HL-60 (cell line): ENCODE data around the gene SLC6A13.
A peak's percentile ranks its signal among the peaks of the same experiment; 100 is the strongest.
"Not testable (repeated sequence)": the region's sequence is repeated elsewhere in the genome, so short reads cannot be mapped to it uniquely, and the experiment has no call there.

Experiments used
- DNase-seq, 2 experiments: peaks; one replicate each; pipeline ENCODE4 v3.0.0-alpha.2; 2010 to 2020; ENCODE audit warnings: low read depth in 1 of 2, low spot score in 1 of 2
- H3K27ac ChIP-seq: fragments of 250-450 bp; sonication (Bioruptor Pico); replicated peaks from 2 replicates; pipeline ENCODE4 v1.5.1; 2020; ENCODE audit warnings: mild to moderate bottlenecking, moderate library complexity
- H3K27me3 ChIP-seq: fragments of 250-450 bp; sonication (Bioruptor Pico); 2 replicates; pipeline ENCODE4 v1.5.1; 2021; ENCODE audit warnings: mild to moderate bottlenecking, moderate library complexity; ENCODE audit not compliant: insufficient read depth, poor library complexity, severe bottlenecking
- H3K4me3 ChIP-seq: replicated peaks from 2 replicates; pipeline ENCODE4 v1.5.1; 2011; ENCODE audit warnings: mild to moderate bottlenecking, control low read depth, low read length; ENCODE audit not compliant: insufficient read depth
- CTCF ChIP-seq: IDR thresholded peaks from one replicate; pipeline ENCODE4 v1.5.1; 2011; ENCODE audit warnings: low read length, control low read depth, inconsistent platforms; ENCODE audit not compliant: insufficient read depth
- GABPA ChIP-seq: IDR thresholded peaks from 2 replicates; pipeline ENCODE4 v1.6.1; 2012; ENCODE audit warnings: low read depth
- POLR2AphosphoS5 ChIP-seq: IDR thresholded peaks from 2 replicates; pipeline ENCODE4 v1.6.1; 2012; ENCODE audit warnings: low read depth
- REST ChIP-seq: IDR thresholded peaks from 2 replicates; pipeline ENCODE4 v1.6.1; 2012; ENCODE audit warnings: low read depth; ENCODE audit not compliant: insufficient replicate concordance
- SPI1 ChIP-seq: IDR thresholded peaks from 2 replicates; pipeline ENCODE4 v1.6.1; 2012; ENCODE audit warnings: low read depth, mild to moderate bottlenecking, borderline replicate concordance

The SLC6A13 gene

GRCh38 chr12:188910-189621, 73.6 kb downstream of the SLC6A13 start:
- Histone ChIP-seq H3K27me3 (no peaks in the 10 kb centered on the region), H3K27ac (no peak overlapping the region), H3K4me3 (peak overlapping the region; percentile 33)
- TF ChIP-seq SPI1: no peak
- TF ChIP-seq REST: peak; percentile 24
- TF ChIP-seq CTCF: peak; percentile 37
- DNase-seq: peak; percentile 32 to 47

- not testable (repeated sequence) for DNase-seq, H3K27me3 ChIP-seq, H3K4me3 ChIP-seq, H3K27ac ChIP-seq
Measured at GRCh38 chr12:187986-188909, 74.4 kb downstream of the SLC6A13 start.

- H3K4me3 ChIP-seq: no peak overlapping the region
- DNase-seq: no peak
- TF ChIP-seq CTCF (no peak), GABPA (no peak), REST (no peak), POLR2AphosphoS5 (no peak), SPI1 (no peak)
Measured at GRCh38 chr12:186006-186625, 76.5 kb downstream of the SLC6A13 start.

GRCh38 chr12:185576-185955, 77.1 kb downstream of the SLC6A13 start:
- no peak for DNase-seq
- no peak overlapping the region for H3K27ac ChIP-seq
- H3K27me3 ChIP-seq: no peaks in the 10 kb centered on the region
- TF ChIP-seq SPI1 (no peak), CTCF (no peak), REST (no peak), POLR2AphosphoS5 (no peak), GABPA (no peak)
- no peak overlapping the region for H3K4me3 ChIP-seq

More at GRCh38 chr12:186006-186625, 76.5 kb downstream of the SLC6A13 start:
- Histone ChIP-seq H3K27ac (no peak overlapping the region), H3K27me3 (no peaks in the 10 kb centered on the region)
